Neural cell (in vitro differentiated cells): ENCODE results near the gene NHEJ1.

Experiments
- CTCF ChIP-seq: fragments of 450-650 bp; IDR thresholded peaks from 2 replicates; pipeline ENCODE4 v1.5.1; 2014; ENCODE audit warnings: antibody characterized with exemption, mild to moderate bottlenecking, moderate library complexity; ENCODE audit not compliant: poor library complexity, severe bottlenecking
- EZH2 ChIP-seq: fragments of 200-600, 300-800 bp; shearing (Covaris generic), sonication (generic); IDR thresholded peaks from 2 replicates; pipeline ENCODE4 v1.6.1; 2014; ENCODE audit warnings: antibody characterized with exemption, low read length, borderline replicate concordance, mild to moderate bottlenecking; ENCODE audit not compliant: insufficient read depth, poor library complexity, severe bottlenecking
- POLR2AphosphoS5 ChIP-seq: IDR thresholded peaks from 2 replicates; pipeline ENCODE4 v1.6.1; 2012
- RAD21 ChIP-seq: fragments of 450-650 bp; conservative IDR thresholded peaks from 2 replicates; pipeline ENCODE4 v1.6.1; 2014; ENCODE audit warnings: antibody characterized with exemption, mild to moderate bottlenecking, moderate library complexity

- TF ChIP-seq CTCF (no peak), POLR2AphosphoS5 (no peak), EZH2 (no peak), RAD21 (no peak)
Measured at GRCh38 chr2:219027511-219028055, 133.0 kb downstream of the NHEJ1 start.
